H1 (cell line): ENCODE results near the gene R3HDM2. TPM values are rescaled to one million over a fixed set of nuclear protein-coding genes. Genes with fewer than 3 reads are reported as not detected.

Source experiments
- CTCF ChIA-PET: fragments of 300-600 bp; sonication (Branson Sonifier 250); formaldehyde crosslinking; loops from one replicate; lab custom pipeline; 2021; ENCODE audit not compliant: partially characterized antibody; lab: Charles Lee
- POLR2A ChIA-PET: fragments of 300-600 bp; sonication (Branson Sonifier 250); formaldehyde crosslinking; loops from one replicate; lab custom pipeline; 2021; ENCODE audit warnings: inconsistent platforms; ENCODE audit not compliant: partially characterized antibody; lab: Charles Lee
- DNase-seq, 2 experiments: peaks; one replicate each; pipeline versions ENCODE4 v3.0.0 to v3.0.0-alpha.2; 2010 to 2022; ENCODE audit warnings: low spot score in 2 of 2, low read depth in 1 of 2, mixed read lengths in 1 of 2
- FAIRE-seq: peaks from 2 replicates; lab custom pipeline; 2011; peaks lifted over from hg19 to GRCh38; lab: Jason Lieb, UNC
- H2AFZ ChIP-seq: 2 replicates; pipeline ENCODE4 v1.8.1; 2012; ENCODE audit warnings: low read length, inconsistent platforms
- H2AK5ac ChIP-seq: 2 replicates; pipeline ENCODE4 v1.6.1; 2013; ENCODE audit warnings: low read depth, low read length
- H2BK120ac ChIP-seq: replicated peaks from 2 replicates; pipeline ENCODE3; 2013; ENCODE audit warnings: low read depth, low read length, inconsistent platforms
- H2BK12ac ChIP-seq: 2 replicates; pipeline ENCODE4 v1.6.1; 2013; ENCODE audit warnings: low read depth, low read length
- H2BK15ac ChIP-seq: 2 replicates; pipeline ENCODE4 v1.6.1; 2013; ENCODE audit warnings: low read length
- H2BK20ac ChIP-seq: 2 replicates; pipeline ENCODE4 v1.6.1; 2013; ENCODE audit warnings: low read length
- H2BK5ac ChIP-seq: 2 replicates; pipeline ENCODE4 v1.6.1; 2013; ENCODE audit warnings: low read depth, low read length
- H3K14ac ChIP-seq: 2 replicates; pipeline ENCODE4 v1.6.1; 2013; ENCODE audit warnings: inconsistent platforms; ENCODE audit not compliant: insufficient read length
- H3K18ac ChIP-seq: 2 replicates; pipeline ENCODE4 v1.6.1; 2013; ENCODE audit warnings: low read length; ENCODE audit errors: extremely low read depth
- H3K23ac ChIP-seq: 2 replicates; pipeline ENCODE4 v1.6.1; 2013; ENCODE audit warnings: inconsistent platforms; ENCODE audit not compliant: insufficient read length
- H3K23me2 ChIP-seq: 2 replicates; pipeline ENCODE4 v1.6.1; 2013; ENCODE audit warnings: low read depth, low read length
- H3K27ac ChIP-seq: 2 replicates; pipeline ENCODE4 v1.6.1; 2011; ENCODE audit warnings: low read depth, low read length, inconsistent platforms
- H3K27me3 ChIP-seq, 4 experiments: replicated peaks in 1 of 4; 1 replicate in 1 of 4; 2 replicates in 3 of 4; pipeline versions ENCODE4 v1.6.1 to v1.8.1; 2011 to 2013; ENCODE audit warnings: low read length in 3 of 4, mild to moderate bottlenecking in 3 of 4, inconsistent platforms in 2 of 4, mixed read lengths in 2 of 4, moderate library complexity in 1 of 4; ENCODE audit not compliant: control insufficient read depth in 3 of 4, insufficient read depth in 3 of 4; ENCODE audit errors: extremely low read depth in 1 of 4
- H3K36me3 ChIP-seq, 4 experiments: 2 replicates each; pipeline versions ENCODE4 v1.6.1 to v1.8.1; 2011 to 2013; ENCODE audit warnings: mild to moderate bottlenecking in 4 of 4, low read length in 3 of 4, moderate library complexity in 2 of 4, control low read depth in 1 of 4, inconsistent platforms in 1 of 4; ENCODE audit not compliant: insufficient read depth in 4 of 4, control insufficient read depth in 2 of 4
- H3K4ac ChIP-seq: replicated peaks from 2 replicates; pipeline ENCODE3; 2013; ENCODE audit warnings: low read length, low read depth, mixed read lengths, inconsistent platforms; ENCODE audit not compliant: insufficient read length
- H3K4me1 ChIP-seq, 4 experiments: replicated peaks in 1 of 4; 1 replicate in 1 of 4; 2 replicates in 3 of 4; pipeline versions ENCODE4 v1.6.1 to v1.8.1; 2011 to 2013; ENCODE audit warnings: low read length in 3 of 4, inconsistent platforms in 2 of 4, mixed read lengths in 1 of 4; ENCODE audit not compliant: insufficient read depth in 4 of 4, control insufficient read depth in 3 of 4
- H3K4me2 ChIP-seq, 2 experiments: 2 replicates each; pipeline versions ENCODE4 v1.6.1 to v1.8.1; 2011 to 2013; ENCODE audit warnings: low read depth in 2 of 2, low read length in 2 of 2, control low read depth in 1 of 2, inconsistent platforms in 1 of 2, mild to moderate bottlenecking in 1 of 2; ENCODE audit not compliant: insufficient read depth in 1 of 2
- H3K4me3 ChIP-seq, 4 experiments: fragments of 200-600, 300-600 bp in 1 of 4; sonication (generic), shearing (Covaris generic), sonication (Bioruptor Twin) in 1 of 4; 2 replicates each; pipeline versions ENCODE4 v1.5.1 to v1.8.1; 2011 to 2016; ENCODE audit warnings: low read length in 4 of 4, low read depth in 3 of 4, control low read depth in 2 of 4, inconsistent platforms in 2 of 4, mild to moderate bottlenecking in 2 of 4, mixed read lengths in 1 of 4, moderate library complexity in 1 of 4; ENCODE audit not compliant: insufficient read depth in 2 of 4; ENCODE audit errors: extremely low read depth in 1 of 4
- H3K56ac ChIP-seq: replicated peaks from 2 replicates; pipeline ENCODE3; 2013; ENCODE audit warnings: low read depth, mild to moderate bottlenecking, mixed read lengths, low read length, inconsistent platforms; ENCODE audit not compliant: insufficient read length
- H3K79me1 ChIP-seq: 2 replicates; pipeline ENCODE4 v1.6.1; 2013; ENCODE audit warnings: low read depth, low read length, control low read depth
- H3K79me2 ChIP-seq, 2 experiments: 2 replicates each; pipeline versions ENCODE4 v1.6.1 to v1.8.1; 2012 to 2013; ENCODE audit warnings: low read length in 2 of 2, mild to moderate bottlenecking in 2 of 2, inconsistent platforms in 1 of 2; ENCODE audit not compliant: insufficient read depth in 2 of 2, control insufficient read depth in 1 of 2
- H3K9ac ChIP-seq, 4 experiments: replicated peaks in 1 of 4; 1 replicate in 1 of 4; 2 replicates in 3 of 4; pipeline versions ENCODE4 v1.6.1 to v1.8.1; 2011 to 2013; ENCODE audit warnings: low read depth in 3 of 4, low read length in 3 of 4, control low read depth in 2 of 4, mild to moderate bottlenecking in 2 of 4, moderate library complexity in 2 of 4, inconsistent platforms in 1 of 4; ENCODE audit errors: extremely low read depth in 1 of 4
- H3K9me3 ChIP-seq, 2 experiments: 2 replicates each; pipeline versions ENCODE4 v1.6.1 to v1.8.1; 2012 to 2013; ENCODE audit warnings: mild to moderate bottlenecking in 2 of 2, moderate library complexity in 2 of 2, control low read depth in 1 of 2, inconsistent platforms in 1 of 2, low read depth in 1 of 2, low read length in 1 of 2, mixed read lengths in 1 of 2; ENCODE audit not compliant: insufficient read depth in 2 of 2
- H4K20me1 ChIP-seq, 2 experiments: replicated peaks in 1 of 2; 2 replicates each; pipeline versions ENCODE3 to v1.8.1; 2011 to 2013; ENCODE audit warnings: inconsistent platforms in 2 of 2, low read length in 2 of 2, mild to moderate bottlenecking in 1 of 2; ENCODE audit not compliant: insufficient read depth in 2 of 2, control insufficient read depth in 1 of 2
- H4K5ac ChIP-seq: 2 replicates; pipeline ENCODE4 v1.6.1; 2013; ENCODE audit warnings: low read length, low read depth, mixed read lengths, inconsistent platforms; ENCODE audit not compliant: insufficient read length
- H4K8ac ChIP-seq: 2 replicates; pipeline ENCODE4 v1.8.0; 2013; ENCODE audit warnings: mild to moderate bottlenecking, moderate library complexity, low read length, inconsistent platforms; ENCODE audit not compliant: insufficient read depth; ENCODE audit errors: extremely low read depth
- H4K91ac ChIP-seq: replicated peaks from 2 replicates; pipeline ENCODE3; 2013; ENCODE audit warnings: low read length, mixed read lengths, inconsistent platforms; ENCODE audit not compliant: insufficient read length
- CREB1 ChIP-seq: IDR thresholded peaks from 2 replicates; pipeline ENCODE4 v1.6.1; 2012; ENCODE audit warnings: inconsistent platforms
- EZH2 ChIP-seq: fragments of 200-600 bp; sonication (generic); IDR thresholded peaks from 2 replicates; pipeline ENCODE4 v1.7.1; 2012; ENCODE audit warnings: low read depth, mild to moderate bottlenecking, moderate library complexity, low read length, inconsistent platforms; ENCODE audit not compliant: severe bottlenecking
- POLR2AphosphoS5 ChIP-seq: IDR thresholded peaks from 2 replicates; pipeline ENCODE4 v1.6.1; 2011; ENCODE audit warnings: low read depth, low read length
- WGBS, 2 experiments: shearing (Covaris generic) in 1 of 2; methylation state at CpG; one replicate each; pipeline versions ENCODE4 v1.1.6 to v1.1.7; 2013 to 2015; ENCODE audit warnings: low lambda C conversion rate in 2 of 2, mixed read lengths in 2 of 2, inconsistent platforms in 1 of 2, low coverage in 1 of 2, missing lambda C conversion rate in 1 of 2; ENCODE audit not compliant: insufficient replicate concordance in 2 of 2, insufficient coverage in 1 of 2, insufficient read length in 1 of 2; ENCODE audit errors: extremely low coverage in 1 of 2, missing lambda C conversion rate in 1 of 2; 5-methylcytosine and 5-hydroxymethylcytosine counted together
- polyA plus RNA-seq, 7 experiments: library from polyadenylated mRNA; depleted of rRNA in 3 of 7; stranded (reverse) in 5 of 7; unstranded in 2 of 7; fragments of >200 nt in 5 of 7; fragments of 200-250 nt in 2 of 7; gene quantifications; 1 replicate in 5 of 7; 2 replicates in 1 of 7; 4 replicates in 1 of 7; pipeline versions ENCODE4 v1.2.1 to v1.2.3, GENCODE V29; 2011 to 2013; ENCODE audit warnings: missing spikeins in 2 of 7, mixed read lengths in 2 of 7
- total RNA-seq: library from RNA; stranded (reverse); fragmentation: NEBNext Ultra II Directional; extraction: Animal tissue kit (Norgen Biotek cat#: 25700); gene quantifications from 2 replicates; pipeline ENCODE4 v1.2.1, GENCODE V29; 2021

The R3HDM2 gene
- total and polyA plus RNA-seq, 2 of the 8 experiments (the other 6 are each of a cell fraction or from before 2014, with no cell fraction given): 25.6 to 27.0 TPM

- Histone ChIP-seq H3K36me3 (no peaks in the 10 kb centered on the region), H3K4ac (no peak overlapping the region), H4K20me1 (no peaks in the 10 kb centered on the region)
- no peak for DNase-seq
- TF ChIP-seq EZH2 (no peak), CREB1 (no peak), POLR2AphosphoS5 (no peak)
- TF ChIP-seq, all 59 proteins: peak for 0
- no peak overlapping the region for H4K8ac ChIP-seq
- H2AK5ac ChIP-seq: no peak overlapping the region
- no peak overlapping the region for H3K14ac ChIP-seq
- no peak overlapping the region for H2BK20ac ChIP-seq
- H4K91ac ChIP-seq: no peak overlapping the region
- H3K79me2 ChIP-seq: no peaks in the 10 kb centered on the region
- no peak overlapping the region for H3K9ac ChIP-seq
- no peak overlapping the region for H3K56ac ChIP-seq
- POLR2A ChIA-PET: interaction anchor here (0.9 to 1.4 kb wide), 2 partner anchors 10 to 16 kb away, joined by 3 read pairs; partner anchors contain the start of gene INHBE
- CTCF ChIA-PET: interaction anchor here (1.5 to 1.7 kb wide), 2 partner anchors 13 to 15 kb away, joined by 4 to 7 read pairs; partner anchors contain the start of gene INHBE
- H2AFZ ChIP-seq: no peak overlapping the region
- H3K4me3 ChIP-seq: no peak overlapping the region
- H2BK12ac ChIP-seq: no peak overlapping the region
- no peaks in the 10 kb centered on the region for H3K27me3 ChIP-seq
- no peaks in the 10 kb centered on the region for H3K79me1 ChIP-seq
- H3K4me2 ChIP-seq: no peak overlapping the region
- H4K5ac ChIP-seq: no peak overlapping the region
- H3K23ac ChIP-seq: no peak overlapping the region
- H2BK120ac ChIP-seq: no peak overlapping the region
- FAIRE-seq: no peak
- no peaks in the 10 kb centered on the region for H3K4me1 ChIP-seq
- H3K18ac ChIP-seq: no peak overlapping the region
- WGBS, 2 experiments: 83% methylated on average over 4 of the region's 4 CpGs; no CpG with 5 or more reads in 1 of the 2 experiments
- H2BK15ac ChIP-seq: no peak overlapping the region
- H3K27ac ChIP-seq: no peak overlapping the region
- H3K9me3 ChIP-seq: peaks cover 0 to 3% of the 10 kb centered on the region in 2 experiments; a peak in 2 of 4 replicates
- H2BK5ac ChIP-seq: no peak overlapping the region
- H3K23me2 ChIP-seq: no peaks in the 10 kb centered on the region
These were observed 9.0 kb upstream of the R3HDM2 start for GRCh38 chr12:57439762-57440266.
